LNCaP clone FGC (cell line): ENCODE results near the gene SLC13A3.

ENCODE experiments used
- DNase-seq: peaks from one replicate; pipeline ENCODE4 v3.0.0-alpha.2; 2011; ENCODE audit warnings: low read depth
- H3K4me3 ChIP-seq: 2 replicates; pipeline ENCODE4 v1.5.1; 2011; ENCODE audit warnings: mild to moderate bottlenecking, low read depth, low read length, control low read depth
- CTCF ChIP-seq: IDR thresholded peaks from 2 replicates; pipeline ENCODE4 v1.5.1; 2012; ENCODE audit warnings: mild to moderate bottlenecking; ENCODE audit not compliant: control insufficient read depth, insufficient read depth; ENCODE audit errors: extremely low read depth

Gene SLC13A3

GRCh38 chr20:46627234-46627633 is 24.0 kb downstream of the SLC13A3 start:
- no peak for DNase-seq
- no peak overlapping the region for H3K4me3 ChIP-seq
- no peak for TF ChIP-seq CTCF

GRCh38 chr20:46626758-46627157 is 24.5 kb downstream of the SLC13A3 start:
- H3K4me3 ChIP-seq, result no peak overlapping the region
- DNase-seq, result no peak
- TF ChIP-seq CTCF, result no peak

DNA sequence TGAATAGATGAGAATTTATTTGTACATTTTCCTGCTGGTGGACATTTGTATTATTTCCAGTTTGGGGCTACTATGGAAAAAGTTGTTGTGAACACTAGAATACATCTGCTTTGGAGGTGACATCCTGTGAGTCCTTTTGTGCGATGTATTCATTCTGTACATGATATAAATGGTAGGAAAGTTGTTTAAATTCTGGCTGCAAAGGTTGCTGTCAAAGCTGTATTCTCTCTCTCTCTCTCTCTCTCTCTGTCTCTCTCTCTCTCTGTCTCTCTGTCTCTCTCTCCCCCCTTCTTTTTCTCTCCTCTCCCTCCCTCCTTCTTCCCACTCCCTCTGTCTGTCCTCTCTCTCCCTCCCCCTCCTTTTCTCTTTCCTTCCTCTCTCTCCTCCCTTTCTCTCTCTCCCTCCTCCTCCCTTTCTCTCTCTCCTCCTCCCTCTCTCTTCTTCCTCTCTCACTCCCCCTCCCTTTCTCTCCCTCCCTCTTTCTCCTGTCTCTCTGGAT is 25.3 kb downstream of the SLC13A3 start:
- TF ChIP-seq CTCF, result no peak
- H3K4me3 ChIP-seq, result no peak overlapping the region
- DNase-seq, result no peak

DNA sequence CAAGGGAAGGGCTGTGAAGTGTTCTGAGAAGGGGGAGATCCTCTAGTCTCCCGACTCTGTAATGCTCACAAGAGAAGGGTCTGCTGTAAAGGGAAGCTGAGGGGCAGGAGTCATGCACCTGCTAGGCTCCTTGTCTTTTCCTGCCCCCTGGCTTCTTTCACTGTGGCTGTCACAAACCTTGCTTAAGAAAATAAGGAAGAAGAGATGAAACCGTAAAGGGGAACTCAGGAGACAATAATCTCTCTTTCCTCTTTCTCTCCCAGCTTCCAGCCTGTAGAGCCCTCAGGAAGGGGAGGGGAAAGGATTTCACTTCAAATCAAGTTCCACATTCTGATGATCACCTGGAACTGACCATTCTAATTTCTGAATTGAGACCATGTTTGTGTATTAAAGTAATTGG is 26.3 kb downstream of the SLC13A3 start:
- DNase-seq, result no peak
- no peak for TF ChIP-seq CTCF
- H3K4me3 ChIP-seq, result no peak overlapping the region

GRCh38 chr20:46622165-46622564 is 29.1 kb downstream of the SLC13A3 start:
- H3K4me3 ChIP-seq, result no peak overlapping the region
- TF ChIP-seq CTCF, result no peak
- no peak for DNase-seq

DNA sequence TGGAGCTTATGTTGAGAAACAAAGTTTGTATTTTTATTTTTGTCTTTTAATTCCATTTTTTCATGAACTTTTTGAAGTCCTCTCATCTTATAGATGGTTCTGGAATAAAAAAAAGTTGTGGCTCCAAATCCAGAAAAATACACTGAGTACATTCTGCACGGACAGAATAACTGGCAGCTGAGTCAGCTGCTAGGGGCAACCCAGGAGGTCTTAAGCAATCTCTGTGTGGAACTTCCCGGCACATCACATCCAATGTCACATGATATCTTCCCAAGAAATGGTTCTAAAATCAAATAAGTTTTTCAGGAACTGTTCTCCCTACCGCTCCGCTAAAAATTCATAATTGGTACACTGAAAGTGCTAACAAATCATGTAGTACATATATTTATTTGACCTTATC is 29.8 kb downstream of the SLC13A3 start:
- TF ChIP-seq CTCF, result no peak
- H3K4me3 ChIP-seq, result no peak overlapping the region
- DNase-seq, result no peak

DNA sequence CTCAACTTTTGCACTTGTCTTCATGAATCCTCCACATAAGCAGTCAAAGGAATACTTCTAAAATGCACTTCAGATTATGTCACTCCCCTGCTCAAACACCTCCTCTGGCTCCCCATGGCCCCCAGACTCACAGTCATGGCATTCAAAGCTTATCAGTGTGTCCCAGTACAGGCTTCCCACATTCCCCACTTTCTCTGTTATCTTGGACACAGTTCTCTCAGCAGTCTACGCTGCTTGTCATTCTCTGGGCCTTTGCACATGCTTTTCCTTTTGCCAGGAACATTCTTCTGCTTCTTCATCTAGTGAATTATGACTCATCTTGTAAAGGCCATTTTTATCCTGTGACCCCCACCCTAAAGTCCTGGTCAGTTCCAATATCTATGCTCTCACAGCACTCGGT is 31.8 kb downstream of the SLC13A3 start:
- H3K4me3 ChIP-seq, result no peak overlapping the region
- no peak for TF ChIP-seq CTCF

More for the DNA sequence above, 31.8 kb downstream of the SLC13A3 start:
- no peak for DNase-seq
